SU-DHL-6 (cell line): Measurements from ENCODE around the gene C12orf75.

Experiments
- H2AFZ ChIP-seq: fragments of 200-600 bp; sonication (generic); 2 replicates; pipeline ENCODE4 v1.6.1; 2014; ENCODE audit warnings: low read depth, mild to moderate bottlenecking, moderate library complexity, mixed read lengths, antibody characterized with exemption, low read length; ENCODE audit not compliant: severe bottlenecking
- H3F3A ChIP-seq: fragments of 200-600 bp; shearing (Covaris generic); 2 replicates; pipeline ENCODE4 v1.6.0; 2016; ENCODE audit warnings: antibody characterized with exemption, mild to moderate bottlenecking; ENCODE audit not compliant: insufficient read depth
- H3K27ac ChIP-seq: fragments of 200-600 bp; sonication (generic); 2 replicates; pipeline ENCODE4 v1.5.1; 2016; ENCODE audit warnings: low read depth, mild to moderate bottlenecking, low read length, moderate library complexity, mixed read lengths
- H3K27me3 ChIP-seq: fragments of 200-600 bp; sonication (generic), shearing (Covaris generic); 2 replicates; pipeline ENCODE4 v1.6.0; 2014; ENCODE audit warnings: mild to moderate bottlenecking, low read length
- H3K36me3 ChIP-seq: fragments of 200-600 bp; sonication (generic); 2 replicates; pipeline ENCODE4 v1.6.1; 2014; ENCODE audit warnings: mild to moderate bottlenecking, low read length, mixed read lengths
- H3K4me2 ChIP-seq: fragments of 300-600, 200-600 bp; shearing (Covaris generic), sonication (generic); 2 replicates; pipeline ENCODE4 v1.6.0; 2014; ENCODE audit warnings: low read length, low read depth, mild to moderate bottlenecking; ENCODE audit not compliant: poor library complexity, severe bottlenecking
- H3K4me3 ChIP-seq: fragments of 200-600 bp; sonication (generic); 2 replicates; pipeline ENCODE4 v1.5.1; 2014; ENCODE audit warnings: antibody characterized with exemption, low read length, mild to moderate bottlenecking, mixed read lengths; ENCODE audit not compliant: insufficient read depth, poor library complexity, severe bottlenecking
- H3K79me2 ChIP-seq: fragments of 200-600 bp; sonication (generic); 2 replicates; pipeline ENCODE4 v1.6.1; 2014; ENCODE audit warnings: mild to moderate bottlenecking, low read length, moderate library complexity; ENCODE audit not compliant: insufficient read depth
- H3K9ac ChIP-seq: fragments of 200-600 bp; sonication (generic); 2 replicates; pipeline ENCODE4 v1.7.0; 2014; ENCODE audit warnings: mild to moderate bottlenecking, low read length
- H3K9me2 ChIP-seq: fragments of 200-600 bp; sonication (generic); replicated peaks from 2 replicates; pipeline ENCODE4 v1.6.1; 2014; ENCODE audit warnings: low read length; ENCODE audit not compliant: insufficient read depth
- H3K9me3 ChIP-seq: fragments of 200-600 bp; sonication (generic); 2 replicates; pipeline ENCODE4 v1.6.1; 2014; ENCODE audit warnings: low read length, mixed read lengths; ENCODE audit not compliant: insufficient read depth
- H4K20me1 ChIP-seq: fragments of 200-600 bp; sonication (generic); 2 replicates; pipeline ENCODE4 v1.6.1; 2014; ENCODE audit warnings: low read depth, mild to moderate bottlenecking, antibody characterized with exemption, low read length, moderate library complexity, mixed read lengths
- EZH2phosphoT487 ChIP-seq: fragments of 200-600 bp; sonication (generic), shearing (Covaris generic); conservative IDR thresholded peaks from 2 replicates; pipeline ENCODE4 v1.6.1; 2018; ENCODE audit warnings: mild to moderate bottlenecking, antibody characterized with exemption, low read length, moderate library complexity, mixed read lengths
- TF ChIP-seq, protein P1 (sequence below): fragments of 200-600 bp; sonication (generic); IDR thresholded peaks from one replicate; pipeline ENCODE4 v1.5.1; 2017; ENCODE audit warnings: antibody characterized with exemption, mild to moderate bottlenecking, low read length, moderate library complexity; ENCODE audit not compliant: insufficient read depth, poor library complexity, severe bottlenecking

Gene C12orf75

DNA sequence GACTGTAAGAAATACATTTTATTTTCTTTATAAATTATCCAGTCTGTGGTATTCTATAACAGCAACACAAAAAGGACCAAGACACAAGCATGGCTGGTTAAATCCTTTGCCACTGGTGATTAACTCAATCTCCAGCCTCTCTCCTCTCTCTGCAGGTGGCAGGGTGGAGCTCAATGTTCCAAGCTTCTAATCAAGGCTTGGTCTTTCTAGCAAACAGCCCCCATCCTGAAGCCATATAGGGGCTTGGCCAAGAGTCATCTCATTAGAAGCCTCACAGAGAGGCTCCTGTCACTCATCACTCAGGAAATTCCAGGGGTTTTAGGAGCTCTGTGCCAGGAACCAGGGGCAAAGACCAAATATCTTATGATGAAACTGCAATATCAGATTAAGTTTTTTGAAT lies 12.0 kb downstream of the C12orf75 start:
- no peak overlapping the region for H3K4me2 ChIP-seq
- H3K9ac ChIP-seq = no peak overlapping the region
- H3F3A ChIP-seq = peaks cover 14% of the 10 kb centered on the region; the same call in 1 of the 2 replicates
- no peak overlapping the region for H3K4me3 ChIP-seq
- no peaks in the 10 kb centered on the region for H3K27me3 ChIP-seq
- H2AFZ ChIP-seq = no peak overlapping the region
- H3K79me2 ChIP-seq = peaks cover 98% of the 10 kb centered on the region
- H3K36me3 ChIP-seq = peaks cover 33% of the 10 kb centered on the region
- no peaks in the 10 kb centered on the region for H3K9me2 ChIP-seq
- peaks cover 10% of the 10 kb centered on the region; the same call in 1 of the 2 replicates for H4K20me1 ChIP-seq
- H3K27ac ChIP-seq = peak overlapping the region; percentile 20; the same call in 1 of the 2 replicates
- peaks cover 6% of the 10 kb centered on the region; the same call in 1 of the 2 replicates for H3K9me3 ChIP-seq
- TF ChIP-seq EZH2phosphoT487 = no peak
- TF ChIP-seq, protein P1, sequence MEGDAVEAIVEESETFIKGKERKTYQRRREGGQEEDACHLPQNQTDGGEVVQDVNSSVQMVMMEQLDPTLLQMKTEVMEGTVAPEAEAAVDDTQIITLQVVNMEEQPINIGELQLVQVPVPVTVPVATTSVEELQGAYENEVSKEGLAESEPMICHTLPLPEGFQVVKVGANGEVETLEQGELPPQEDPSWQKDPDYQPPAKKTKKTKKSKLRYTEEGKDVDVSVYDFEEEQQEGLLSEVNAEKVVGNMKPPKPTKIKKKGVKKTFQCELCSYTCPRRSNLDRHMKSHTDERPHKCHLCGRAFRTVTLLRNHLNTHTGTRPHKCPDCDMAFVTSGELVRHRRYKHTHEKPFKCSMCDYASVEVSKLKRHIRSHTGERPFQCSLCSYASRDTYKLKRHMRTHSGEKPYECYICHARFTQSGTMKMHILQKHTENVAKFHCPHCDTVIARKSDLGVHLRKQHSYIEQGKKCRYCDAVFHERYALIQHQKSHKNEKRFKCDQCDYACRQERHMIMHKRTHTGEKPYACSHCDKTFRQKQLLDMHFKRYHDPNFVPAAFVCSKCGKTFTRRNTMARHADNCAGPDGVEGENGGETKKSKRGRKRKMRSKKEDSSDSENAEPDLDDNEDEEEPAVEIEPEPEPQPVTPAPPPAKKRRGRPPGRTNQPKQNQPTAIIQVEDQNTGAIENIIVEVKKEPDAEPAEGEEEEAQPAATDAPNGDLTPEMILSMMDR = no peak

DNA sequence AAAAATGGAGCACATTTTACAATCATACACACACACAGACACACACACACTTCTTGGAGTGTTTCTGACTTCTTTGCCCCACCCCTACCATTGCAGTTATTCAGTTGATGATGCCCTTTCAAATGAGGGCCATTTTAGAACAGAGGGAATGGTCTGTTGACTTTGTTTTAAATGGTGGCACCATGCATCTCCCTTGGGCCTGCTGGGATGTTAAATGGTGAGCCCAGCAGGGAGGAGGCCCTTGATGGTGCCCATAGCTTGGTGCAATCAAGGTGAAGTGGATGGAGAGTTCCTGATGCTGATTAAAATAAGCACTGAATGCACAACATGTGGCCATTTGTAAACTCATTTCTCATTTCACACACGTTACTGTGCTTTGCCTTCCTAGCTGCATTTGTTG lies 13.3 kb downstream of the C12orf75 start:
- H3K9me3 ChIP-seq = peaks cover 6% of the 10 kb centered on the region; the same call in 1 of the 2 replicates
- peaks cover 10% of the 10 kb centered on the region; the same call in 1 of the 2 replicates for H4K20me1 ChIP-seq
- peaks cover 22% of the 10 kb centered on the region for H3K36me3 ChIP-seq
- peaks cover 98% of the 10 kb centered on the region for H3K79me2 ChIP-seq
- no peak overlapping the region for H2AFZ ChIP-seq
- no peak overlapping the region for H3K4me2 ChIP-seq
- no peaks in the 10 kb centered on the region for H3K9me2 ChIP-seq
- no peak overlapping the region for H3K27ac ChIP-seq
- H3K9ac ChIP-seq = no peak overlapping the region
- H3F3A ChIP-seq = peaks cover 14% of the 10 kb centered on the region; the same call in 1 of the 2 replicates
- no peaks in the 10 kb centered on the region for H3K27me3 ChIP-seq
- no peak for TF ChIP-seq EZH2phosphoT487
- TF ChIP-seq, protein P1 = no peak
- no peak overlapping the region for H3K4me3 ChIP-seq

DNA sequence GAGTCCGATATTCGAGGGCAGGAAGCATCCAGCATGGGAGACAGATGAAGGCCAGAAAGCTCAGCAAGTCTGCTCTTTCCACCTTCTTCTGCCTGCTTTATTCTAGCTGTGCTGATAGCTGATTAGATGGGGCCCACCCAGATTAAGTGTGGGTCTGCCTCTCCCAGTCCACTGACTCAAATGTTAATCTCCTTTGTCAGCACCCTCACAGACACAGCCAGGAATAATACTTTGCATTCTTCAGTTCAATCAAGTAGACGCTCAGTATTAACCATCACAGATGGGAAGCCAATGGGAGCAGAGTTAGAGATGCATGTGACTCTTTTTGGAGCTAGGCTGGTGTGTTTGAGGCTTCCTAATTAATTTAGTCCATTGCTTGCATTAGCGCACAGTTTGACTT lies 17.0 kb downstream of the C12orf75 start:
- Histone ChIP-seq H3K27ac (no peak overlapping the region), H2AFZ (no peak overlapping the region), H3K79me2 (peaks cover 95% of the 10 kb centered on the region), H3K36me3 (peaks cover 13% of the 10 kb centered on the region; the same call in 1 of the 2 replicates), H3K9me2 (no peaks in the 10 kb centered on the region), H4K20me1 (peaks cover 10% of the 10 kb centered on the region; the same call in 1 of the 2 replicates), H3K4me3 (no peak overlapping the region), H3K4me2 (no peak overlapping the region), H3F3A (peaks cover 9% of the 10 kb centered on the region; the same call in 1 of the 2 replicates), H3K9me3 (no peaks in the 10 kb centered on the region), H3K9ac (no peak overlapping the region), H3K27me3 (no peaks in the 10 kb centered on the region)
- TF ChIP-seq, protein P1 = no peak
- TF ChIP-seq EZH2phosphoT487 = no peak
